Neural cell (in vitro differentiated cells): ENCODE measurements around the gene SUGCT. TPM values are rescaled to one million over a fixed set of nuclear protein-coding genes. Genes with fewer than 3 reads are reported as not detected.

Experiments used
- H2AFZ ChIP-seq: fragments of 200-600, 300-800 bp; sonication (generic), shearing (Covaris generic); 2 replicates; pipeline ENCODE4 v1.6.0; 2014; ENCODE audit warnings: low read depth, mild to moderate bottlenecking, antibody characterized with exemption, low read length, moderate library complexity
- H3F3A ChIP-seq: fragments of 200-600 bp; shearing (Covaris generic); 2 replicates; pipeline ENCODE4 v1.6.1; 2016; ENCODE audit warnings: mild to moderate bottlenecking, moderate library complexity, mixed read lengths, antibody characterized with exemption, low read length; ENCODE audit not compliant: insufficient read depth, poor library complexity, severe bottlenecking
- H3K27ac ChIP-seq: fragments of 200-600, 300-800 bp; sonication (generic), shearing (Covaris generic); 2 replicates; pipeline ENCODE4 v1.5.1; 2014; ENCODE audit warnings: mild to moderate bottlenecking, low read length, moderate library complexity
- H3K27me3 ChIP-seq: fragments of 300-800, 200-600 bp; sonication (generic), shearing (Covaris generic); 2 replicates; pipeline ENCODE4 v1.6.0; 2014; ENCODE audit warnings: mild to moderate bottlenecking, low read depth, low read length, moderate library complexity; ENCODE audit not compliant: insufficient read depth
- H3K36me3 ChIP-seq: fragments of 300-800, 200-600 bp; sonication (generic), shearing (Covaris generic); 2 replicates; pipeline ENCODE4 v1.5.1; 2014; ENCODE audit warnings: mild to moderate bottlenecking, antibody characterized with exemption, low read length, moderate library complexity; ENCODE audit not compliant: insufficient read depth
- H3K4me2 ChIP-seq: fragments of 300-800, 200-600 bp; sonication (generic), shearing (Covaris generic); 2 replicates; pipeline ENCODE4 v1.6.0; 2014; ENCODE audit warnings: mild to moderate bottlenecking, low read length
- H3K4me3 ChIP-seq: fragments of 300-800, 200-600 bp; sonication (generic), shearing (Covaris generic); 2 replicates; pipeline ENCODE4 v1.5.1; 2014; ENCODE audit warnings: mild to moderate bottlenecking, low read length, moderate library complexity
- H3K79me2 ChIP-seq: fragments of 200-600 bp; shearing (Covaris generic); replicated peaks from 2 replicates; pipeline ENCODE4 v1.6.0; 2014; ENCODE audit warnings: mild to moderate bottlenecking, low read length, moderate library complexity; ENCODE audit not compliant: insufficient read depth
- H3K9ac ChIP-seq: fragments of 300-800, 200-600 bp; sonication (generic), shearing (Covaris generic); 2 replicates; pipeline ENCODE4 v1.6.1; 2016; ENCODE audit warnings: mild to moderate bottlenecking, low read length, mixed read lengths
- H3K9me2 ChIP-seq: fragments of 200-600 bp; shearing (Covaris generic); 2 replicates; pipeline ENCODE4 v1.6.1; 2016; ENCODE audit warnings: mild to moderate bottlenecking, low read length, mixed read lengths; ENCODE audit not compliant: insufficient read depth
- H3K9me3 ChIP-seq: fragments of 200-600, 300-800 bp; sonication (generic), shearing (Covaris generic); 2 replicates; pipeline ENCODE4 v1.6.1; 2016; ENCODE audit warnings: mild to moderate bottlenecking, mixed run types, low read length, moderate library complexity, mixed read lengths
- H4K20me1 ChIP-seq: fragments of 200-600 bp; shearing (Covaris generic); 2 replicates; pipeline ENCODE4 v1.6.1; 2016; ENCODE audit warnings: mild to moderate bottlenecking, mixed run types; ENCODE audit not compliant: insufficient read depth
- CTCF ChIP-seq: fragments of 450-650 bp; IDR thresholded peaks from 2 replicates; pipeline ENCODE4 v1.5.1; 2014; ENCODE audit warnings: antibody characterized with exemption, mild to moderate bottlenecking, moderate library complexity; ENCODE audit not compliant: poor library complexity, severe bottlenecking
- EP300 ChIP-seq: fragments of 450-650 bp; conservative IDR thresholded peaks from 2 replicates; pipeline ENCODE4 v1.6.1; 2014; ENCODE audit warnings: antibody characterized with exemption, mild to moderate bottlenecking, moderate library complexity; ENCODE audit not compliant: poor library complexity, severe bottlenecking
- EZH2 ChIP-seq: fragments of 200-600, 300-800 bp; shearing (Covaris generic), sonication (generic); IDR thresholded peaks from 2 replicates; pipeline ENCODE4 v1.6.1; 2014; ENCODE audit warnings: antibody characterized with exemption, low read length, borderline replicate concordance, mild to moderate bottlenecking; ENCODE audit not compliant: insufficient read depth, poor library complexity, severe bottlenecking
- MXI1 ChIP-seq: fragments of 450-650 bp; conservative IDR thresholded peaks from 2 replicates; pipeline ENCODE4 v1.6.1; 2014; ENCODE audit warnings: antibody characterized with exemption, mild to moderate bottlenecking; ENCODE audit not compliant: poor library complexity, severe bottlenecking
- POLR2AphosphoS5 ChIP-seq: IDR thresholded peaks from 2 replicates; pipeline ENCODE4 v1.6.1; 2012
- RAD21 ChIP-seq: fragments of 450-650 bp; conservative IDR thresholded peaks from 2 replicates; pipeline ENCODE4 v1.6.1; 2014; ENCODE audit warnings: antibody characterized with exemption, mild to moderate bottlenecking, moderate library complexity
- REST ChIP-seq: IDR thresholded peaks from 2 replicates; pipeline ENCODE4 v1.6.1; 2012; ENCODE audit warnings: borderline replicate concordance
- SMC3 ChIP-seq: fragments of 450-650 bp; conservative IDR thresholded peaks from 2 replicates; pipeline ENCODE4 v1.6.1; 2014; ENCODE audit warnings: antibody characterized with exemption, mild to moderate bottlenecking, moderate library complexity; ENCODE audit not compliant: poor library complexity
- TAF1 ChIP-seq: IDR thresholded peaks from 2 replicates; pipeline ENCODE4 v1.6.1; 2012; ENCODE audit warnings: low read depth
- polyA plus RNA-seq: library from polyadenylated mRNA; depleted of rRNA; stranded (reverse); fragments of >200 nt; gene quantifications from 2 replicates; pipeline ENCODE4 v1.2.3, GENCODE V29; 2014

Gene SUGCT
- polyA plus RNA-seq, 1 donor from 2014 or later, result not detected

- no peak overlapping the region for H3K27ac ChIP-seq
- TF ChIP-seq RAD21 (no peak), EP300 (no peak), POLR2AphosphoS5 (no peak), SMC3 (no peak), TAF1 (no peak), MXI1 (no peak), CTCF (no peak), REST (no peak), EZH2 (no peak)
- H3K4me2 ChIP-seq, result no peak overlapping the region
- no peaks in the 10 kb centered on the region for H3K9me2 ChIP-seq
- H4K20me1 ChIP-seq, result no peaks in the 10 kb centered on the region
- H3K27me3 ChIP-seq, result no peaks in the 10 kb centered on the region
- H3K79me2 ChIP-seq, result no peaks in the 10 kb centered on the region
- no peaks in the 10 kb centered on the region for H3F3A ChIP-seq
- no peaks in the 10 kb centered on the region for H3K36me3 ChIP-seq
- no peak overlapping the region for H3K9ac ChIP-seq
- H2AFZ ChIP-seq, result no peak overlapping the region
- no peak overlapping the region for H3K4me3 ChIP-seq
- no peaks in the 10 kb centered on the region for H3K9me3 ChIP-seq
Observed at GRCh38 chr7:40580776-40581175, 446.0 kb downstream of the SUGCT start.

- Histone ChIP-seq H3K36me3 (no peaks in the 10 kb centered on the region), H4K20me1 (no peaks in the 10 kb centered on the region), H3K4me2 (no peak overlapping the region), H3K79me2 (no peaks in the 10 kb centered on the region), H2AFZ (no peak overlapping the region), H3K27ac (no peak overlapping the region), H3K9ac (no peak overlapping the region), H3K9me2 (no peaks in the 10 kb centered on the region), H3K4me3 (no peak overlapping the region), H3K9me3 (no peaks in the 10 kb centered on the region), H3F3A (no peaks in the 10 kb centered on the region), H3K27me3 (no peaks in the 10 kb centered on the region)
- TF ChIP-seq MXI1, result no peak
- no peak for TF ChIP-seq TAF1
- no peak for TF ChIP-seq EP300
- no peak for TF ChIP-seq RAD21
- no peak for TF ChIP-seq REST
- no peak for TF ChIP-seq SMC3
- TF ChIP-seq EZH2, result no peak
- no peak for TF ChIP-seq POLR2AphosphoS5
- no peak for TF ChIP-seq CTCF
Observed at GRCh38 chr7:40582539-40582938, 447.7 kb downstream of the SUGCT start.
